Activated T-cell treated with anti-CD3 and anti-CD28 coated beads, Interleukin-2, amount 50 U/mL, for 48 hours (primary cell): ENCODE measurements around the gene AKR1C1.
"Not testable (repeated sequence)": the region's sequence is repeated elsewhere in the genome, so short reads cannot be mapped to it uniquely, and the experiment has no call there.

ENCODE experiments used
- DNase-seq, 2 experiments: peaks; one replicate each; pipeline ENCODE4 v3.0.0-alpha.2; 2020

The AKR1C1 gene

GRCh38 chr10:4962876-4963814 lies at the start of gene AKR1C1:
AKR1C1 (plus strand) TSS chr10:4963415; CDS start chr10:4963445, 30 bp downstream.
- not testable (repeated sequence) for DNase-seq

- no peak for DNase-seq
These were observed 48.9 kb upstream of the AKR1C1 start for GRCh38 chr10:4914213-4914850.

- DNase-seq, result no peak
These were observed 47.0 kb upstream of the AKR1C1 start for GRCh38 chr10:4916086-4916716.

GRCh38 chr10:4918236-4918635 lies 45.0 kb upstream of the AKR1C1 start:
- DNase-seq, result no peak

GRCh38 chr10:4924482-4924881 lies 38.7 kb upstream of the AKR1C1 start:
- DNase-seq, result not testable (repeated sequence)

GRCh38 chr10:4926400-4926799 lies 36.8 kb upstream of the AKR1C1 start:
- no peak for DNase-seq

GRCh38 chr10:4931587-4931986 lies 31.6 kb upstream of the AKR1C1 start:
- DNase-seq, result no peak

GRCh38 chr10:4934391-4934987 lies 28.7 kb upstream of the AKR1C1 start:
- DNase-seq, result no peak

- no peak for DNase-seq
These were observed 25.9 kb upstream of the AKR1C1 start for GRCh38 chr10:4937346-4937745.

GRCh38 chr10:4939224-4940072 lies 23.8 kb upstream of the AKR1C1 start:
- no peak for DNase-seq

- DNase-seq, result not testable (repeated sequence)
These were observed 23.2 kb upstream of the AKR1C1 start for GRCh38 chr10:4940073-4940428.

- DNase-seq, result not testable (repeated sequence)
These were observed 22.3 kb upstream of the AKR1C1 start for GRCh38 chr10:4940909-4941308.

GRCh38 chr10:4941540-4942330 lies 21.5 kb upstream of the AKR1C1 start:
- DNase-seq, result no peak

- not testable (repeated sequence) for DNase-seq
These were observed 20.3 kb upstream of the AKR1C1 start for GRCh38 chr10:4942931-4943330.

- not testable (repeated sequence) for DNase-seq
These were observed 19.8 kb upstream of the AKR1C1 start for GRCh38 chr10:4943416-4943815.

GRCh38 chr10:4943821-4944220 lies 19.4 kb upstream of the AKR1C1 start:
- DNase-seq, result no peak

GRCh38 chr10:4944841-4945240 lies 18.4 kb upstream of the AKR1C1 start:
- DNase-seq, result no peak

- no peak for DNase-seq
These were observed 17.2 kb upstream of the AKR1C1 start for GRCh38 chr10:4945766-4946717.

GRCh38 chr10:4947039-4947634 lies 16.1 kb upstream of the AKR1C1 start:
- no peak for DNase-seq
